ENCODE measurements around the gene ADAM30.

ADAM30 gene

DNA sequence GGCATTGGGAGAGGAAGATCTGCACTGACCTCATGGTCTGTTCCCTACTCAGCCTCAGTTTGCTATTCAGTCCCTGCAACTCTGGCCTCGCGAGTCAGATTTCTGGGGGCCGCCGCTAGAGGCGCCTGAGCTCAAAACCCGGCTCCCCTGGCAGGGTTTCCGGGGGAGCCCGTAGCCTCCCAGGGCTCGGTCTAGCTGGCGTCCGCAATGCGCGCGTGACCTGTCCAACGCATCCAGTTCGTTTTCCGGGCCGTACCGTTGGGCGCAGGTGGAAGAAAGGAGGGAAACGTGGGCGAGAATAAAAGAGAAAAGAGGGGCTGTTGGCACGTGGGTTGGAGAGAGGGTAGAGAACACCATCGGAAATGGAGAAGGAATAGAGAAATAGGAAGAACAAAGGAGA lies at the start of gene ADAM30:
ADAM30 (minus strand) TSS at position 213 of the 400 bp plus-strand sequence; CDS start at position 34, 179 bp downstream.
- DNase-seq (ENCODE audit: low read depth): no peak

DNA sequence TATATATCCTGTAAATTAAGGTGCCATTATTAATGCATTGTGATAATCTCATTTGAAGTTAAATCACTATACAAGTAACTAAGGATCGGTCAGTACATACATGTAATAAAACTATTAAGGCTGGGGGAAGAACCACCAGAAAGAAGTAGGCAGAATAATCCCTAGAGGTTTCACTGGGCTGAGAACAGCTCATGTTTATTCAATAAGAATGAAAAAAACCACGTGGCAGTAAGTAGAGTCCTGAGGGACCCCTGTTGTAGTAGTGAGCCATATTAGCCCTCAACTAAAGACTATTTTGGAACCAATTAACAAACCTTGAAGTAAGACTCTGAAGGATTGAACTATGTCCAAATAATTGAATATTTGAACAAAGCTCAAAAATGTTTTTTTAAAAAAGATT lies 46.9 kb upstream of the ADAM30 start:
- DNase-seq (ENCODE audit: low read depth): no peak

DNA sequence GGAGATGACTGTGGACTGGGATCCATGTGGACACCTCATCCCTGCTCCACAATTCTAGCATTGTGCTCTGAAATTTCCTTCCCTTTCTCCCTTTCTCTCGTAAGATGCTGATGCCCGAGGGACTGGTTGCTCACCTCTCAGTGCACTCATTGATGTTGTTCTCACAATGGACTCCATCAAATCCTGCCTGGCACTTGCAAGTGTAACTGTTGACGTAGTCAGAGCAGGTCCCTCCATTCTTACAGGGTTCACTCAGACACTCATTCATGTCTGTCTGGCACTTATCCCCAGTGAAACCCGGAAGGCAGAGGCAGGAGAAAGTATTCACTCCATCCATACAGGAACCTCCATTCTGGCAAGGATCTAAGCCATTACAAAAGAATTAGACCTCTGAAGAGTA lies 45.1 kb upstream of the ADAM30 start:
- no peak for DNase-seq (ENCODE audit: low read depth)

DNA sequence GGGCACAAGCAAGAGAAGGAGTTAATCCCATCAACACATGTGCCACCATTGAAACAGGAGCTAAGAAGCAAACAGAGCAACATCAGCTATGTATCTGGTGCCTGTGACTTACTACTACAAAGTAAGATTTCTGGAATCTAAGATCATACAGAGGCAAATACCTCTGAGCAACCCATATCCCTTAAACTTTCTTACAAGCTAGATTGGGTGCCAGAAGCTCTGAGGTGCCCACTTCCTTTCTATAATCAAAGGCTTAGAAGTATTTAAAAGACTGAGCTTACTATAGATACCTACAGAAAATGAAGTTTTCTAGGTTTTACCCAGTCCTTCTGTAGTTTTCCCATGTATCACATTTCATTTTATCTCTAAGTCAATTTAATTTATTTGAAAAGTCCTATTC lies 44.4 kb upstream of the ADAM30 start:
- DNase-seq (ENCODE audit: low read depth): no peak

DNA sequence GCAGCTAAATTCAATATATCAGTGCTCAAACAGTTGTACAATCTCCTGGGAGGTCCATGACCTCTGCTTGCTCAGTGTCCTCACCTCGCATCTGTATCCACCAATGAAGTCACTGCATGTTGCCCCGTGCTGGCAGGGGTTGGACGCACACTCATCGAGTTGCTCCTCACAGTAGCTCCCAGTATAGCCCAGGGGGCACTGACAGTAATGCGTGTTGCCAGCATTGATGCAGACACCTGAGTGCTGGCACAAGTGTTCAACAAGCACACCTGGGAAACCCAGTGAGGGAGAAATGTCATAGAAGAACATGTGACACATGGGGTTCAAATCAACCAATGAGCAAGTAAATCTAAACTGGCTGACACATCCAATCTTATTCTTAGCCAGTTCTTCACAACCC lies 40.9 kb upstream of the ADAM30 start:
- DNase-seq (ENCODE audit: low read depth): no peak

DNA sequence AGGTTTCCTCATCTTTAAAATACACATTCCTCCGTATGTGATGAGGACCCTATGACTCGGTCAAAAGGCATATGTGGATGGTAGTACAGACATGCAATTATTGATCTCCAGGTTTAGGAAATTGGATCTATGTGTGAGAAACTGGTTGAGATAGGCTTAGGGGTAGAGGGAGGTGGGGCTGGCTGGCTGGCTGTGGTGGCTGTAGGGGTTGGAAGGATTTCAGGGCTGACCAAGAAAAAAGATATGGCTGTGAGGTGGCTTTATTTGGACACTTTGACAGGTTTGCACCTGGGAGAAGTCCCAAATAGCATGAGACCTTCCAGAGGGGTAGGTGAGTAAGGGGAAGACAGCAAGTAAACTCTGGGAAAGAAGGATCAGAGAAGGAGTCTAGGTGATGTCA lies 39.6 kb upstream of the ADAM30 start:
- no peak for DNase-seq (ENCODE audit: low read depth)

DNA sequence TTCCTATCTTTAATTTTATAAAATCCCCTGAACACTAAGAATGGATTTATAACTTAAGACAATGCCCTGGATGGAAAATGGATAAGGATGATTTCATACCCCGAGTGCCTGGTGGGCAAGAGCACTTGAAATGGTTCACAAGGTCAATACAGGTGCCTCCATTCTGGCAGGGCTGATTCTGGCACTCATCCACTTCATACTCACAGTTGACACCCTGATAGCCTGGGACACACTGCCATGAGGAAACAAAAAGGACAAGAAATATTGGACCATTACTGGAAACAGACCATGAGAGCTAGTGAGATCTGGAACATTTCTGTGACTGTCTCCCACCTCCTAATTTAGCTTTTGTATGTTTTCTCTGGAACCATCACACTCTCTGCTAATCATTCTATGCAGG lies 39.1 kb upstream of the ADAM30 start:
- DNase-seq (ENCODE audit: low read depth): no peak

DNA sequence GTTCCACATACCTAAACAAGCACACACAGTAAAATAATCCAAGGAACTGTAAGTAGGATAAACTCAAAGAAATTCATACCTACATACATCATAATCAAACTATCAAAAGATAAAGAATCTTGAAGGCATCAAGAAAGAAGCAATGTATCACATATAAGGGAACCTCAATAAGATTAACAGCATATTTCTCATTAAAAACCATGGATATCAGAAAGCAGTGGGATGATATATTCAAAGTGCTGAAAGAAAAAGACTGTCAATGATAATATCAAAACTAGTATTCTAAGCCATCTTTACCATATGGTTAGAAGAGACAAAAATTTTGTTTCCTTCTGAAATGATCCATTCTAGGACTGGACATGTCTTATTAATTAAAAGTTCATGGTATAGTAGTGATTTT lies 37.1 kb upstream of the ADAM30 start:
- no peak for DNase-seq (ENCODE audit: low read depth)

DNA sequence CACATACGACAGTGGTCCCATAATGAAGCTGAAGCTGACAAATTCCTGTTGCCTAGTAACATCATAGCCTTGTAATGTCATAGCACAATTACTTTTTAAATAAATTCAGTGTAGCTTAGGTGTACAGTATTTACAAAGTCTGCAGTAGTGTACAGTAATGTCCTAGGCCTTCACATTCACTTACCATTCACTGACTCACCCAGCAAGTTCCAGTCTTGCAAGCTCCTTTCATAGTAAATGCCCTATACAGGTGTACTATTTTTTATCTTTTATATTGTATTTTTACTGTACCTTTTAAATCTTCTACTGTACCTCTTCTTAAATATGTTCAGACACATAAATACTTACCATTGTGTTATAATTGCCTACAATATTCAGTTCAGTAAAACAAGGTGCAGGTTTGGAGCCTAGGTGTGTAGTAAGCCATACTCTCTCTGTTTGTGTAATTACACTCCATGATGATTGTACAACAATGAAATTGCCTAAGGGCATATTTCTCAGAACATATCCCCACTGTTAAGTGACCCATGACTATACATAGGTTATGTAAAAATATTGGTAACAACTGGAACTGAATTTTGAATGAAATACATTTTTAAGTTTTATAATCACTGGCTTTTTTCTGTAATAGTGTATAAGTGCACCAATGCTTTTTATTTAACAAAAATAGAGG lies 33.5 kb upstream of the ADAM30 start:
- DNase-seq (ENCODE audit: low read depth): no peak

DNA sequence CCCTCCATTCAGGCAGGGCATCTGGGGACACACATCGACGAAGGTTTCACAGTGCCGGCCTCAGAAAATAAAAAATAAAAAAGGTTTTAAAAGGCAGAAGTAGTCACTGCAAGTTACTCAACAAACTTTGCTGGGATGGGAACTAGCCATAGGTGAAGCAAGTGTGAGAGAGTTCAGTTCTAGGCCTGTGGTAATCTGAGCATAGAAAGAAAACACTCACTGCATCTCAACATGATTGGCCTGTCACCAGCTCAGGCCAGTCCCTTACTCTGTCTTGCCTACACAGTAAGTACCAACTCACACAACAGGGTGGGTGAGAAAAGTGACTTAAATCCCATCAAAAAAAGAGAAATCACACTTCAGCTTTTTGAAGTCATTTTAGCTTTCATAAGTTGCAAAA lies 30.2 kb upstream of the ADAM30 start:
- DNase-seq (ENCODE audit: low read depth): no peak

DNA sequence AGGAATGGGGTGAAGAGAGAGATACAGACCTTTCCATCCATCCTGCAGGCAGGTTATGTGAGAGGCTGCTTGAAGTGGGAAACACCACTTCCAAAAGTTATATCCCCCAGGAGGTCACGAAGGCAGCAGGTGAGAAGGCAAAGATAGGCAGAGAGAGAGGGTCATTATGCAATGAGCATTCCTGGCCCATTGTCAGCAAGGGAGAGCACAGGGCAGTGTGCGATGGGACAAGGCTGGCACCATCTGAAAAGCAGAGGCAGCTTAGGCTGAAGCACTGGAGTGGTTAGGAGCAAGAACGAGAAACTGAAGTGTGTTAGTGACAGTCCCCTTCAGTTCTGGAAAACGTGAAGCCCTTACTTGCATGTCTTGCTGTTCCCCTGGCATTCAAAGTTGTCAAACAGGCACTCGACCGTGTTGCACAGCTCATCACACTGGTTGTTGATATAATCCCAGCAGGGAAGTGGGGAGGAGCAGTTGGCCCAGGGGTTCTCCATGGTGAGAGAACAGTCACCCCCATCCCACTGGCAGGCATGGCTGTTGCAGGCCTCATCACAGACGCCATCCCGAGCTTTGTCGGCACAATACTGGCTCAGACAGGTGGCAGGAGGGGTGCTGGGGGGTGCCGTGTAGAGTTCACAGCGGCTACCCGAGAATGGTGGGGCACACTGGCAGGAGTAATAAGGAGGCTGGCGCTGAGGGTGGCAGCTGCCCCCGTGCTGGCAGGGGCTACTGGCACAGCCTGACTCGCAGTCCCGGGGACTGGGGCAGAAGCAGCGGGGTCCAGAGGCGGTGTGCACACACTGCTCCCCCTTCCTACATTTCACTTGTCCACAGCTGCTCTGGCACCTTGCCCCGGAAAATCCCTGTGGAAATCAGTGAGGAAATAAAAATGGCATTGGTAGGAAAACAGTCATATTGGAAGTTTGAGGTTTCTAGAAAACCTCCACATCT lies 28.9 kb upstream of the ADAM30 start:
- no peak for DNase-seq (ENCODE audit: low read depth)

DNA sequence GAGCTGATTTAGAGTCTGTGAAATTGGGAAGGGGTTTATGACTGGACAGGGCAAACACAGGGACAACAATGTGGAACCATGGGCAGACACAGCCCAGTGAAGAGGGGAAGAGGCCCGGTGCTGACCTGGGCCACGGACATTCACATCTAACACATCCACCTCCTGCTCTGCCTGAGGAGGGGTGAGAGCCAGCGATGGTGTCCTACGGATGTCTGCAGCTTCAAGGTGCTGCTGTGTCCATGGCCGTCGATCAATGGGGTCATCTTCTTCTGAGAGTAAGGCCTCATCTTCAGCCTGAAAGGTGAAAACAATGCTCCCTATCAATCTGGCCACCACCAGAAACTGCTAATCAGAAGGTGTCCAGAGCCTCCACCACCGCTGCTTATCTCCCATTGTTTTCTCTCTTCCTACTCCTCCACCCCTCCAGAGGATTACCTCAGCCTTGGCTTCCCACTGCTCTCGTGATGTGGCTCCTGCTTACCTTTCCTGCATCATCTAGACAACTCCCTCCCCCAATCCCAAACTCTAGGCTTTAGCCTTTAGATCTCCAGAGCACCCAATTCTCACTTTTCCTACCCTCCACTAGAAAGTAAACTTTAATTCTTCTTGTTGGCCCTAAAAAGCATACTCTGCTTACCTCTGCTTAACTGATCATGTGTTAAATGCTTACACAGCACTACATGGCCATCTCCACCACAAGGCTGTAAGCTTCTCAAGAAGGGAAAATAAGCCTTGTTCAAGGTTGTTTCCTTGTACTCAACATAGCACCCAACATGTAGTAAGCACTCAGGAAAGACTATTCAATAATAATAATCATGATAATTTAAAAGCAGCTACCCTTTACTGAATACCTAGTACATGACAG lies 24.0 kb upstream of the ADAM30 start:
- DNase-seq (ENCODE audit: low read depth): no peak

DNA sequence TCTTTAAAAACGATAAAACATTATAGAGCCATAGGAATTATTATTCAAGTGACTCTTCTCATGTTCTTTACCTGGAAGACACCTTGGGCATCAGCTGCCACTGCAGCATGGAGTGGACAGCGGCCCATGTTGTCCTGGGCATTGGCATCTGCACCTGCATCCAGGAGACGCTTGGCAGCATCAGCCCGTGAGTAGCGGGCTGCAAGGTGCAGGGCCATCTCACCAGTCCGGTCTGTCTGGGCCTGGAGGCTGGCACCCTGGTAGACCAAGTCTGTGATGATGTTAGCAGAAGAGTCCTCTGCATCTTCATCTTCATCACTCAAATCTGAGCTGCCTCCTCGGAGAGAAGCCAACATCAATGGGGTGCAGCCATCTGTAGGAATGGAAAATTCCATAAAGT lies 22.9 kb upstream of the ADAM30 start:
- no peak for DNase-seq (ENCODE audit: low read depth)

DNA sequence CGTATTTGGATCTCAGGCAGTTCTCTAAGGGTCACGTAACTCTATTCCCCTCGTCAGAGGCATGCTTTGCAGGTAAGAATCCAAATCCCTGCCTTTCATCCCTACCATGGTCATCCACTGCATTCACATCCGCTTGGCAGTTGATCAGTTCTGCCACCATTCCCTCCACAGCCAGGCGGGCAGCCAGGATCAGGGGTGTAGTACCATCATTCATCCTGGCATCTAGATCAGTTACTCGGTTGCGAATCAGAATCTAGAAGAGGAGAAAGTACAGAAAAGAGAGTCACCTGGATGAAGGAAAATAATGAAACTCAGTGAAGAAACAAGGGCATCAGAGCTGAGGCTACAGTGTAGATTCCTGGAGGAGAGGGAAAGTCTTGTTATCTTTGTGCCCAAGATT lies 22.0 kb upstream of the ADAM30 start:
- DNase-seq (ENCODE audit: low read depth): no peak

DNA sequence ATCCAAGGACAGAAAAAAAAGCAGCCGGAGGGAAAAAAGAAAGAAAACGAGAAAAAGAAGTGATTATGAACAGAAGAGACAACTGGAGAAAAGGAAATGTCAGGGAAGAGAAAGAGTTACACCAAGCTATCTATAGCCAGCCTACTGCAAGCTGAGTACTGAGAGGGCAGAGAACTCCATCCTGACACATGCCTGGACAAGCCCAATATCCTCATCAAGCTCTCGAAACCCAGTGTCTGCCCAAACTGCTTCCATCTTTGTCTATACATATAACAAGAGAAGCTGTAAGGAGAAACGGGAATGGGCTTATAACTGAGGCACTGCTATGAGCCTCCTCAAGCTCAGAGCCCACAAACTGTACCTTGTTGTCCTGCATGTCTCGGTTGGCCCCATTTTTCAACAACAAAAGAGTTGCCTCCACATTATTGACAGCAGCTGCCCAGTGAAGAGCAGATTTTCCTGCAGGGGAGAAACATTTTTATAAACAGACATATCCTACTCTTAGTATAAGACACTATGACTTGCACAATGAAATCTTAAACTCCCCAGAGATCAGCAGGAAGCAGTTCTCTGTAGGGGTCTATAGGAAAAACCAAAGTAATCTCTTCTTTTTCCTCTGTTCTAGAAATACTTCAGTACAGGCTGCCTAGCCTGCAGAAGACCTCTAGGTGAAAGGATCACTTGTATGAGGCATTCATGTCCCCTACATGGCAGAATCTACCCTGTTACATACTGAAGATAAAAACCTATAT lies 21.2 kb upstream of the ADAM30 start:
- no peak for DNase-seq (ENCODE audit: low read depth)

DNA sequence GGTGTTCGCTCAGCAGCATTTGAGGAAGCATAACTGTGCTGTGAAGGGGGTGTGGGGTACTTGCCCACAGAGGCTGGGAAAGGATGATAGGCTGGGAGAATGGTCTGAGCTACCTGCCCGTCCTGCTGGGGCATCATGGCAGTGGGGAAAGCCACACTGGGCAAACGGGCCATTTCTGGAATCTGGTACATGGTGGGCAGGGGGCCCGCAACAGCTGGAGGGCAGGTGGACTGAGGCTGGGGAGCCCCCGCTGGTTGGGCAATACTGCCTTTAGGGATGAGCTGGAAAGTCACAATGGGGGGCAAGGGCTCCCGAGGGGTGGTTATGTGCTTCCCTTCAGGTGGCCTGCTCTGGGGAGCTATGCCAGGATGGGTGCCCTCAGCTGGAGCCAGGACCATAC lies 19.2 kb upstream of the ADAM30 start:
- DNase-seq (ENCODE audit: low read depth): no peak

DNA sequence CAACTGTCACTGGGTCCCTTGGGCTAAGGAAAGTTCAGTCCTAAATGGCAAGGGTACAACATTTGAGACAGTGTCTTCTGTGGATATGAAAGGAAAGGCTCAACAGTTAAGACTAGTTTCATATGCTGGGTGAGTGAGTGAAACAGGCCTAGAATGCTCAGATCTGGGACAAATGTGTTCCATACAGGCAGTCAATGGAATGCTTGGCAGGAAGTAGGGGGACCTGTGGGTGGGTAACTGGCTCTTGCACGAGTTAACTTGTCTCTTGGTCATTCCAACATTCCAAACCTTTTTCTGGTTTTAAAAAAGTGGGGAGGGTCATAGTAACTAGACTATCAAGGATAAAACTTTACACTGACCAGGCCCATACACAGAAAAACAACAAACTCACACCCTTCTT lies 17.8 kb upstream of the ADAM30 start:
- no peak for DNase-seq (ENCODE audit: low read depth)

DNA sequence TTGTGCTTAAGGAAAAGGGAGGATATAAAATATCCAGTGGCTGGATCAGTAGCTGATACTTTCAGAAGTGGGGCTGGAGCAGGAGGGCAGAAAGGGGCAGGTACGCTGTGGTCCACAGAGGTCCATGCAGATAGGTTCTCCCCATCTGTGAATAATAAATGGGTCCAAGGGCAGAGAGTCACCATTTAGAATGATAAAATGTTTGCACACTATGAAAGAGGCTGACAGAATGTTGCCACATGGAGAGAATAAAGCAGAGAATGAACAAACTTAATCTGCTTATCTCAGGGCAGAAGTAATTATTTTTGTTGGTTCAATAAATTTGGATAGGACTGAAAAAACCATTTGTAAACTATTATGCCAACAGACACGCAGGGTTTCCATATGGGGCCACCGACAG lies 16.6 kb upstream of the ADAM30 start:
- no peak for DNase-seq (ENCODE audit: low read depth)

DNA sequence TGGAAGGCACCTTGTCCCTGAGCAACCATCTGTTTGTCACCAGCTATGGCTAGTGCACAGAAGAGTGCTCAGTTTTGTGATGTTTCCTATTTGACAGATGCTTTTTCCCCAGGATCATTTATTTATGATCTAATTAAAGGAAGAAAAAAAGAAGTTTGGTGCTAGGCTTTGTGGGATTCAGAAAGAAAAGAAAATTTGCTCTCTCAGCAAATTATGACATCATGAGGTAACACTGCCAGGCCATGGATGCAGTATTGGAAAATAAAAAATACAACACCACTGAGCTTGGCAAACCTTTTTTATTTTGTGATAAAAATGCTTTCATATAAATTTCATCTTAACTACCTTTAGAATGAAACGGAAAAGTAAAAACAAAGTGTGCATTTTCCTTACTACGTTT lies 15.5 kb upstream of the ADAM30 start:
- DNase-seq (ENCODE audit: low read depth): no peak

DNA sequence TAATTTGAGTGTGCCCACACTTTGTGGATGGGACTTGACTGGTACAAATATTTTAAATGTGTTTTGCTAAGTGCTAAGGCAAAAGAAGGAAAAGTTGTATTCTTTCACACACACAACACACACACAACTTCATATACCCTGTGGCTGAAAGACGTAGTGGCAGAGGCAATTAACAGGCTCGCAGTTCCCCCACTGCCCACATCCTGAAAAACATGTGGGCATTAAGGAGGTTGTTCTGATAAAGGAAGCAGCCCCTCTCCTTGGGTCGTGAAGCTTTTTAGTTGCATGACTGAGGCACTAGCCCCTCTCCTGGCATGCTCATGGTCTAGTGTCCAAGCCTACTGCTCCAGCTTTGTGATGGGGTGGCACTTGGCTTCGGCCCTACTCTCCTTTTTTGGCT lies 14.3 kb upstream of the ADAM30 start:
- no peak for DNase-seq (ENCODE audit: low read depth)

DNA sequence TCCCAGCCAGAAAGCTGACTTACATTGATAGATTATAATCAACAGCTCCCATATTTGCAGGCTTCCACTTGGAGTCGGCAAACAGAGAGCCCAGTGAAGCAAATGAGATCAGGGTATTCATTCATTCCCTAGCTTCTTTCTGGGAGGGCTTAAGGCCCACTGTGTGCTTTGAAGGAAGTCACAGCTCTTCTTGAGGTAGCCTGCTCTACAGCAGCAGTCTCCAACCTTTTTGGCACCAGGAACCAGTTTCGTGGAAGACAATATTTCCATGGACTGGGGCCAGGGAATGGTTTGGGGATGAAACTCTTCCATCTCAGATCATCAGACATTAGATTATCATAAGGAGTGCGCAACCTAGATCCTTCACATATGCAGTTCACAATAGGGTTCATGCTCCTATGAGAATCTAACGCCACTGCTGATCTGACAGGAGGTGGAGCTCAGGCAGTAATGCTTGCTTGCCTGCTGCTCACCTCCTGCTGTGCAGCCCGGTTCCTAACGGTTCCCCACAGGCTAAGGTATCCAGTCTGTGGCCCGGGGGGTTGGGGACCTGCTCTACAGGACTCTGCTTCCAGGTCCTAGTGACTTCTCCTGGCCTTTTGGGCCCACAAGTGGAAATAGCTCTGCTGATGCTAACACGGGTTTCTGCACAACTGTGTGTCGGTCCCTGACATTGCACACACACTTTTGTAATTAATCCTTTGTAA lies 13.7 kb upstream of the ADAM30 start:
- DNase-seq (ENCODE audit: low read depth): no peak

Measured in HS-5 (cell line).